ENCODE results near the gene SMCO4.
A peak's percentile ranks its signal among the peaks of the same experiment; 100 is the strongest.

- peak; percentile 72 for TF ChIP-seq CTCF (IDR thresholded peaks at IDR 0.05)
- TF ChIP-seq EZH2phosphoT487 (IDR thresholded peaks at IDR 0.05): no peak
- TF ChIP-seq EZH2 (IDR thresholded peaks at IDR 0.05): no peak
These were observed at the start of gene SMCO4 for GRCh38 chr11:93543292-93543977.
